Neuronal stem cell (in vitro differentiated cells): ENCODE data around the gene CAMK1D.

Experiments
- DNase-seq: peaks from one replicate; pipeline ENCODE4 v3.0.0-alpha.2; 2013; ENCODE audit warnings: low spot score
- H2AFZ ChIP-seq: one replicate; pipeline ENCODE4 v1.6.1; 2013; ENCODE audit warnings: mild to moderate bottlenecking, low read length, inconsistent platforms
- H2AK5ac ChIP-seq: 2 replicates; pipeline ENCODE4 v1.6.1; 2013; ENCODE audit warnings: low read depth, mild to moderate bottlenecking, inconsistent platforms, low read length, moderate library complexity, mixed read lengths
- H2BK120ac ChIP-seq: 2 replicates; pipeline ENCODE4 v1.6.1; 2013; ENCODE audit warnings: low read depth, mild to moderate bottlenecking, inconsistent platforms, low read length, moderate library complexity, mixed read lengths
- H2BK12ac ChIP-seq: one replicate; pipeline ENCODE4 v1.6.1; 2013; ENCODE audit warnings: low read length, inconsistent platforms
- H2BK15ac ChIP-seq: 2 replicates; pipeline ENCODE4 v1.6.1; 2013; ENCODE audit warnings: mild to moderate bottlenecking, low read length, inconsistent platforms, mixed read lengths
- H2BK5ac ChIP-seq: one replicate; pipeline ENCODE4 v1.6.1; 2013; ENCODE audit warnings: inconsistent platforms, mild to moderate bottlenecking, low read length, moderate library complexity
- H3K14ac ChIP-seq: one replicate; pipeline ENCODE4 v1.6.1; 2013; ENCODE audit warnings: low read length, inconsistent platforms
- H3K18ac ChIP-seq: 2 replicates; pipeline ENCODE4 v1.6.1; 2013; ENCODE audit warnings: low read length, inconsistent platforms
- H3K23ac ChIP-seq: 2 replicates; pipeline ENCODE4 v1.6.1; 2013; ENCODE audit warnings: low read depth, mild to moderate bottlenecking, mixed read lengths, low read length, inconsistent platforms; ENCODE audit not compliant: poor library complexity
- H3K27ac ChIP-seq: replicated peaks from 3 replicates; pipeline ENCODE4 v1.5.1; 2013; ENCODE audit warnings: low read length, inconsistent platforms
- H3K27me3 ChIP-seq, 3 experiments: 2 replicates each; pipeline ENCODE4 v1.6.1; 2013; ENCODE audit warnings: low read length in 3 of 3, mild to moderate bottlenecking in 2 of 3, inconsistent platforms in 1 of 3, low read depth in 1 of 3, mixed read lengths in 1 of 3, moderate library complexity in 1 of 3; ENCODE audit not compliant: control insufficient read depth in 3 of 3, insufficient read depth in 3 of 3
- H3K36me3 ChIP-seq, 2 donors: replicated peaks in 1 of 2; 2 replicates each; pipeline ENCODE4 v1.6.1; 2013; ENCODE audit warnings: low read length in 2 of 2; ENCODE audit not compliant: control insufficient read depth in 2 of 2, insufficient read depth in 2 of 2
- H3K4ac ChIP-seq: 2 replicates; pipeline ENCODE4 v1.6.1; 2013; ENCODE audit warnings: inconsistent platforms, mild to moderate bottlenecking, low read length, moderate library complexity
- H3K4me1 ChIP-seq, 2 donors: 1 replicate in 1 of 2; 2 replicates in 1 of 2; pipeline ENCODE4 v1.6.1; 2013; ENCODE audit warnings: low read length in 2 of 2, low read depth in 1 of 2; ENCODE audit not compliant: control insufficient read depth in 2 of 2, insufficient read depth in 1 of 2
- H3K4me2 ChIP-seq: one replicate; pipeline ENCODE4 v1.6.1; 2013; ENCODE audit warnings: mild to moderate bottlenecking, low read length, inconsistent platforms; ENCODE audit not compliant: insufficient read depth, poor library complexity, severe bottlenecking
- H3K4me3 ChIP-seq, 2 donors: 2 replicates each; pipeline ENCODE4 v1.5.1; 2013; ENCODE audit warnings: low read length in 2 of 2, mild to moderate bottlenecking in 2 of 2, inconsistent platforms in 1 of 2, moderate library complexity in 1 of 2
- H3K79me1 ChIP-seq: one replicate; pipeline ENCODE4 v1.6.1; 2013; ENCODE audit warnings: low read depth, mild to moderate bottlenecking, inconsistent platforms, low read length, moderate library complexity
- H3K9ac ChIP-seq: one replicate; pipeline ENCODE4 v1.6.1; 2013; ENCODE audit warnings: mild to moderate bottlenecking, low read depth, low read length, inconsistent platforms; ENCODE audit not compliant: poor library complexity
- H3K9me3 ChIP-seq, 2 donors: replicated peaks in 1 of 2; 2 replicates each; pipeline versions ENCODE3 to v1.6.1; 2013; ENCODE audit warnings: low read length in 2 of 2, mild to moderate bottlenecking in 2 of 2, inconsistent platforms in 1 of 2, low read depth in 1 of 2, mixed read lengths in 1 of 2, moderate library complexity in 1 of 2; ENCODE audit not compliant: control insufficient read depth in 2 of 2, insufficient read depth in 1 of 2
- H4K8ac ChIP-seq: one replicate; pipeline ENCODE4 v1.6.1; 2013; ENCODE audit warnings: low read depth, mild to moderate bottlenecking, inconsistent platforms, low read length, moderate library complexity
- H4K91ac ChIP-seq: one replicate; pipeline ENCODE4 v1.6.1; 2013; ENCODE audit warnings: low read length, low read depth, mild to moderate bottlenecking, inconsistent platforms; ENCODE audit not compliant: poor library complexity
- WGBS, 2 donors: extraction: QIAGEN DNeasy Blood & Tissue Kit; methylation state at CpG; one replicate each; pipeline ENCODE4 v1.1.7; 2013; ENCODE audit warnings: missing lambda C conversion rate in 2 of 2, mixed read lengths in 1 of 2; ENCODE audit not compliant: insufficient read length in 2 of 2, insufficient replicate concordance in 1 of 2; ENCODE audit errors: extremely low coverage in 2 of 2; 5-methylcytosine and 5-hydroxymethylcytosine counted together

The CAMK1D gene

GRCh38 chr10:12795315-12796110, 446.2 kb downstream of the CAMK1D start:
- no peak for DNase-seq

GRCh38 chr10:12796401-12797160, 447.2 kb downstream of the CAMK1D start:
- H3K4me2 ChIP-seq, result no peak overlapping the region
- no peaks in the 10 kb centered on the region for H3K36me3 ChIP-seq
- H4K91ac ChIP-seq, result no peak overlapping the region
- no peaks in the 10 kb centered on the region for H3K79me1 ChIP-seq
- no peak overlapping the region for H3K23ac ChIP-seq
- WGBS, 2 donors, result no CpG with 5 or more reads among the region's 13 CpGs
- no peak overlapping the region for H3K4me3 ChIP-seq
- H2AK5ac ChIP-seq, result no peak overlapping the region
- H4K8ac ChIP-seq, result no peak overlapping the region
- H2BK12ac ChIP-seq, result no peak overlapping the region
- peaks cover 8 to 16% of the 10 kb centered on the region in 2 donors for H3K4me1 ChIP-seq
- H2AFZ ChIP-seq, result no peak overlapping the region
- H3K18ac ChIP-seq, result no peak overlapping the region
- H2BK5ac ChIP-seq, result no peak overlapping the region
- H3K27ac ChIP-seq, result no peak overlapping the region
- no peak overlapping the region for H3K9ac ChIP-seq
- H3K27me3 ChIP-seq, result no peaks in the 10 kb centered on the region
- H2BK15ac ChIP-seq, result no peak overlapping the region
- peaks cover 0 to 1% of the 10 kb centered on the region in 2 donors for H3K9me3 ChIP-seq
- H3K14ac ChIP-seq, result no peak overlapping the region
- DNase-seq, result no peak
- H3K4ac ChIP-seq, result no peak overlapping the region
- no peak overlapping the region for H2BK120ac ChIP-seq

More at GRCh38 chr10:12795315-12796110, 446.2 kb downstream of the CAMK1D start:
- no CpG with 5 or more reads among the region's 20 CpGs for WGBS, 2 donors
- H2BK15ac ChIP-seq, result no peak overlapping the region
- H3K4ac ChIP-seq, result no peak overlapping the region
- H2AFZ ChIP-seq, result no peak overlapping the region
- no peak overlapping the region for H4K8ac ChIP-seq
- H3K27me3 ChIP-seq, result no peaks in the 10 kb centered on the region
- H2BK120ac ChIP-seq, result no peak overlapping the region
- H3K18ac ChIP-seq, result no peak overlapping the region
- H4K91ac ChIP-seq, result no peak overlapping the region
- no peak overlapping the region for H3K9ac ChIP-seq
- no peak overlapping the region for H2AK5ac ChIP-seq
- H2BK5ac ChIP-seq, result no peak overlapping the region
- no peaks in the 10 kb centered on the region for H3K79me1 ChIP-seq
- no peak overlapping the region for H3K27ac ChIP-seq
- H3K4me1 ChIP-seq, result peaks cover 8 to 16% of the 10 kb centered on the region in 2 donors
- no peak overlapping the region for H3K4me3 ChIP-seq
- H3K9me3 ChIP-seq, result peaks cover 0 to 7% of the 10 kb centered on the region in 2 donors
- H3K23ac ChIP-seq, result no peak overlapping the region
- no peak overlapping the region for H3K14ac ChIP-seq
- no peak overlapping the region for H2BK12ac ChIP-seq
- H3K36me3 ChIP-seq, result no peaks in the 10 kb centered on the region
- no peak overlapping the region for H3K4me2 ChIP-seq

- H4K91ac ChIP-seq, result no peak overlapping the region
- no peak overlapping the region for H2AK5ac ChIP-seq
- H3K4me3 ChIP-seq, result no peak overlapping the region
- H2BK120ac ChIP-seq, result no peak overlapping the region
- H3K4me2 ChIP-seq, result no peak overlapping the region
- no peak overlapping the region for H2AFZ ChIP-seq
- no peak overlapping the region for H3K27ac ChIP-seq
- no peaks in the 10 kb centered on the region for H3K36me3 ChIP-seq
- H3K18ac ChIP-seq, result no peak overlapping the region
- H3K27me3 ChIP-seq, result no peaks in the 10 kb centered on the region
- no peak overlapping the region for H3K9ac ChIP-seq
- peaks cover 8 to 16% of the 10 kb centered on the region in 2 donors for H3K4me1 ChIP-seq
- H2BK15ac ChIP-seq, result no peak overlapping the region
- H3K4ac ChIP-seq, result no peak overlapping the region
- no peak for DNase-seq
- no peak overlapping the region for H3K23ac ChIP-seq
- no peak overlapping the region for H2BK12ac ChIP-seq
- no peak overlapping the region for H3K14ac ChIP-seq
- H2BK5ac ChIP-seq, result no peak overlapping the region
- no peaks in the 10 kb centered on the region for H3K9me3 ChIP-seq
- H3K79me1 ChIP-seq, result no peaks in the 10 kb centered on the region
- no CpG with 5 or more reads among the region's 11 CpGs for WGBS, 2 donors
- no peak overlapping the region for H4K8ac ChIP-seq
These were observed 448.3 kb downstream of the CAMK1D start for GRCh38 chr10:12797471-12798262.
